Measurements from ENCODE around the gene CILP2. TPM values are rescaled to one million over a fixed set of nuclear protein-coding genes. Genes with fewer than 3 reads are reported as not detected.

Gene CILP2
- total and polyA plus RNA-seq, 7 experiments from 2014 or later: 0.27 to 0.69 (median 0.49) TPM; not detected in 1

DNA sequence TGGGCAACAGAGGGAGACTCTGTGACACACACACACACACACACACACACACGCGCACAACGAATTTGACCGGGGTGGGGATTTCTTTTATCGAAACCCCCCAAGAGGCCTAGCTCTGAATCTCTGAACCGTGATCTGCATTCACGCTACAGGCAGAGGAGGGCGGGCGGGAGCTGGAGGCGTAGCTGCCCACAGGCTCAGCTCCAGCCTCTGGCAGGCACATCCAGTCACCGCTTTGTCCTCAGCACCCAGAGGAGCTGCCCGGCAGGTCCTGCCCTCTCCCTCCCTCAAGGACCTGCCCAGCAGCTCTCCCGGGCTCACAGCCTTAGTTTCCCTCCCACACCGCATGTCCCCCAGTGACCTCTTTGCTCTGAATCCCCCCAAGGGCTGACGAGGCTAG is 20.0 kb downstream of the CILP2 start:
- no peak for ATAC-seq
- intact Hi-C loops (cut with micrococcal nuclease): no loop called here

DNA sequence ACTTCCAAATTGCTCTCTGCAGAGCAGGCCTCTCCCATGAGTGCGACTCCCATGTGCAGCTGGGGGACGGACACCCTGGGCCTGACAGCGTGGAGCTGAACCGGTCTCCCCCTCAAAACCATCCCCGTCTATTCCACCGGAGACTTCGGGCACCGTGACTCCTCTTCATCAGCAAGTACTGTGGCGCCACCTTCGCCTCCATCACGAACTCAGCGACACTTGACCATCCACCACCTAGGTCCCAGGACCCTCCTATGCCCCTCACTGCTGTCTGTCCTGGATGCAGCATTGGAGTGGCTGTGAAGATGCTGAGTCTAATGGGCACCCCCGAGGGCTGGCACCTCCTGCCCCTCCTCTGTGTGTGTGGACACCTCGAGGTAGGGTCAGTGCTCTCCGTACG is 20.6 kb downstream of the CILP2 start:
- Histone ChIP-seq H3K9me3 (ENCODE audit: control insufficient read depth in 2 of 3, low read length in 3 of 3) (no peaks in the 10 kb centered on the region), H3K27ac (ENCODE audit: low read depth, low read length) (no peak overlapping the region), H3K4me1 (ENCODE audit: control insufficient read depth in 2 of 2, insufficient read depth in 2 of 2, low read length in 2 of 2) (peaks cover 0 to 18% of the 10 kb centered on the region in 2 donors), H3K36me3 (ENCODE audit: control insufficient read depth in 2 of 3, insufficient read depth in 3 of 3, low read length in 3 of 3) (peaks cover 0 to 4% (median 0%) of the 10 kb centered on the region in 3 experiments), H3K4me3 (ENCODE audit: low read length) (no peak overlapping the region), H3K27me3 (ENCODE audit: control insufficient read depth in 2 of 2, insufficient read depth in 2 of 2, low read length in 2 of 2) (no peaks in the 10 kb centered on the region)
- no peak for ATAC-seq
- no peaks in the 10 kb centered on the region for H3K27me3 Mint-ChIP-seq
- POLR2A ChIA-PET: interaction anchor here (0.7 to 4.7 kb wide), 3 partner anchors 17 to 67 kb away, joined by 3 to 22 read pairs (median 4); no protein-coding TSS in a partner anchor
- peaks cover 24 to 40% (median 29%) of the 10 kb centered on the region in 7 donors for H3K4me1 Mint-ChIP-seq
- peak overlapping the region in 4 of 10 donors; percentile 20 to 67 (median 49) for H3K4me3 Mint-ChIP-seq
- intact Hi-C loops (cut with micrococcal nuclease): no loop called here
- H3K9me3 Mint-ChIP-seq: no peaks in the 10 kb centered on the region
- no peak for DNase-seq
- H3K27ac Mint-ChIP-seq: peak overlapping the region; percentile 35 to 89 (median 63)
- CTCF ChIA-PET: interaction anchor here (1.2 kb wide), 1 partner anchor 26 kb away, joined by 4 read pairs; no protein-coding TSS in a partner anchor
- peaks cover 0 to 28% (median 4%) of the 10 kb centered on the region in 5 donors for H3K36me3 Mint-ChIP-seq

More for the DNA sequence above, 20.0 kb downstream of the CILP2 start:
- peaks cover 0 to 18% of the 10 kb centered on the region in 2 donors for H3K4me1 ChIP-seq (ENCODE audit: control insufficient read depth in 2 of 2, insufficient read depth in 2 of 2, low read length in 2 of 2)
- H3K4me1 Mint-ChIP-seq: peaks cover 23 to 40% (median 28%) of the 10 kb centered on the region in 7 donors
- no peaks in the 10 kb centered on the region for H3K27me3 ChIP-seq (ENCODE audit: control insufficient read depth in 2 of 2, insufficient read depth in 2 of 2, low read length in 2 of 2)
- no peaks in the 10 kb centered on the region for H3K9me3 Mint-ChIP-seq
- H3K27ac Mint-ChIP-seq: peak overlapping the region in 6 of 9 donors; percentile 30 to 89 (median 64)
- H3K27ac ChIP-seq (ENCODE audit: low read depth, low read length): no peak overlapping the region
- DNase-seq: no peak
- H3K4me3 Mint-ChIP-seq: no peak overlapping the region
- CTCF ChIA-PET: interaction anchor here (1.2 kb wide), 1 partner anchor 26 kb away, joined by 4 read pairs; no protein-coding TSS in a partner anchor
- peaks cover 0 to 4% (median 0%) of the 10 kb centered on the region in 3 experiments for H3K36me3 ChIP-seq (ENCODE audit: control insufficient read depth in 2 of 3, insufficient read depth in 3 of 3, low read length in 3 of 3)
- H3K27me3 Mint-ChIP-seq: no peaks in the 10 kb centered on the region
- POLR2A ChIA-PET: interaction anchor here (0.7 to 4.7 kb wide), 4 partner anchors 17 to 106 kb away, joined by 3 to 22 read pairs (median 4); partner anchors contain the start of gene ATP13A1
- no peaks in the 10 kb centered on the region for H3K9me3 ChIP-seq (ENCODE audit: control insufficient read depth in 2 of 3, low read length in 3 of 3)
- peaks cover 0 to 27% (median 4%) of the 10 kb centered on the region in 5 donors for H3K36me3 Mint-ChIP-seq
- H3K4me3 ChIP-seq (ENCODE audit: low read length): no peak overlapping the region

DNA sequence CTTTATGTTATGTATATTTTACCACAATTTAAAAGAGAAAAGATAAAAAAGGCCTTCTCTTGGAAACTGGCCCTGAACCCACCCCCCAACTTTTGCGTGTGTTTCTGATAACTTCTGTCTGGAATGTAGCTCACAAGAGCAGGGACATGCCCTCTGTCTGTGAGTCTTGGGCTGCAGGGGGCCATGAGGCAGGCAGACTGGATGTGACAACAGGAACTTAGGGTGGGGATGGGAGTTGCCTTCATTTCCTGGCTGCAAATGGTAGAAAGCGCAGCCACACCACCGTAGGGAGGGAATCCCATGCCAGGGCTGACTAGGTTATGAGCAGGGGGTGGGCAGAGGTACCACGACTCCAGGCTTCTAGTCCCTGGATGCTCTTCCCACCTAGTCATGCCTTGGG is 21.9 kb downstream of the CILP2 start:
- no peak overlapping the region for H3K27ac ChIP-seq (ENCODE audit: low read depth, low read length)
- no peaks in the 10 kb centered on the region for H3K27me3 ChIP-seq (ENCODE audit: control insufficient read depth in 2 of 2, insufficient read depth in 2 of 2, low read length in 2 of 2)
- Mint-ChIP-seq H3K9me3 (no peaks in the 10 kb centered on the region), H3K36me3 (peaks cover 0 to 38% (median 6%) of the 10 kb centered on the region in 5 donors), H3K4me1 (peaks cover 20 to 40% (median 29%) of the 10 kb centered on the region in 7 donors), H3K27me3 (no peaks in the 10 kb centered on the region), H3K4me3 (peak overlapping the region; percentile 29 to 72 (median 53)), H3K27ac (peak overlapping the region; percentile 62 to 88 (median 81))
- POLR2A ChIA-PET: interaction anchor here (0.8 to 2.1 kb wide), 14 partner anchors 11 to 261 kb away, joined by 3 to 14 read pairs (median 4); partner anchors contain the start of genes GMIP, PBX4 and ZNF506
- CTCF ChIA-PET: interaction anchor here (0.8 to 2.0 kb wide), 6 partner anchors 8 to 46 kb away, joined by 3 to 9 read pairs (median 4); no protein-coding TSS in a partner anchor
- intact Hi-C loops (cut with micrococcal nuclease): no loop called here
- DNase-seq (peak in 4 of 9 donors; percentile 37 to 41 (median 40)), ATAC-seq (no peak)
- no peak overlapping the region for H3K4me3 ChIP-seq (ENCODE audit: low read length)
- peaks cover 0 to 10% (median 0%) of the 10 kb centered on the region in 3 experiments for H3K36me3 ChIP-seq (ENCODE audit: control insufficient read depth in 2 of 3, insufficient read depth in 3 of 3, low read length in 3 of 3)
- H3K9me3 ChIP-seq (ENCODE audit: control insufficient read depth in 2 of 3, low read length in 3 of 3): no peaks in the 10 kb centered on the region
- peaks cover 0 to 18% of the 10 kb centered on the region in 2 donors for H3K4me1 ChIP-seq (ENCODE audit: control insufficient read depth in 2 of 2, insufficient read depth in 2 of 2, low read length in 2 of 2)

DNA sequence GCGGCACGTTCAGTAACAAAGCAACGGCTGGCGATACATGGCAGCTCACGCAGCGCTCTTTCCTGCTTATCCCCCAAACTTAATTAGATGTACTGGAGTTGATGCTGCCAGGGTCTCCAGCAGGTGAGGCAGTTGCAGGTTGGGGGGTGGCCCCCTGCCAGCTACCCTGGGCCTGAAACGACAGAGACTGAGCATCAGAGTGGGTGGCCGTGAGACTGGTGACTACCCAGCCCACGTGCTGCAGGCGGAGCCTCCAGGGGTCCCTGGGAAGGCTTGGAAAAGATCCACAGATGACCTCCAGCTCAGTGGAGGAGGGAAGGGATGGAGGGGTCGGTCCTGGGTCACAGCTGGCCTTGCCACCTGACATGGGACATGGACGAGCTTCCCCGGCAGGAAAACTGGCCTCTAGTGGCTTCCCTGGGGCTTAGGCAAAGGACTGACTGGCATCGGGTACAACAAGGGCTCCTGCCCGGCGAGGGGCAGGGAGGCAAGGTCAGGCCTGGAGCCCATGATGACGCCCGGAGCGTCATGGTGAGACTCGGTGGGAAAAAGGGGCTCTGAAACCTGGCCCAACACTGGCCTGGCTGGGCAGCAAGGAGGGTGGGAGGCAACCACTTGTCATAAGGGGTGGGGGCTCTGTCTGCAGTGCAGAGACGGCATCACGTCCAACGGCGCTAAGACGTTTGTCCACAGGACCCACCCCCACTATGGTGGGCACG is 24.0 kb downstream of the CILP2 start:
- Mint-ChIP-seq H3K4me1 (peaks cover 20 to 40% (median 29%) of the 10 kb centered on the region in 7 donors), H3K9me3 (no peaks in the 10 kb centered on the region), H3K4me3 (no peak overlapping the region), H3K27ac (peak overlapping the region in 7 of 9 donors; percentile 29 to 63 (median 48)), H3K36me3 (peaks cover 0 to 45% (median 10%) of the 10 kb centered on the region in 5 donors), H3K27me3 (no peaks in the 10 kb centered on the region)
- Histone ChIP-seq H3K9me3 (ENCODE audit: control insufficient read depth in 2 of 3, low read length in 3 of 3) (no peaks in the 10 kb centered on the region), H3K27ac (ENCODE audit: low read depth, low read length) (no peak overlapping the region), H3K4me3 (ENCODE audit: low read length) (no peak overlapping the region), H3K27me3 (ENCODE audit: control insufficient read depth in 2 of 2, insufficient read depth in 2 of 2, low read length in 2 of 2) (no peaks in the 10 kb centered on the region), H3K36me3 (ENCODE audit: control insufficient read depth in 2 of 3, insufficient read depth in 3 of 3, low read length in 3 of 3) (peaks cover 0 to 19% (median 0%) of the 10 kb centered on the region in 3 experiments), H3K4me1 (ENCODE audit: control insufficient read depth in 2 of 2, insufficient read depth in 2 of 2, low read length in 2 of 2) (peaks cover 0 to 18% of the 10 kb centered on the region in 2 donors)
- DNase-seq (no peak), ATAC-seq (no peak)
- intact Hi-C loops (cut with micrococcal nuclease): loop anchor here in 1 of 2 donors (2.0 kb wide), 2 partner anchors 29 to 37 kb away; no protein-coding TSS in a partner anchor
- ChIA-PET CTCF (interaction anchor here (1.8 kb wide), 1 partner anchor 82 kb away, joined by 8 read pairs; the partner anchor contains the start of gene GMIP), POLR2A (interaction anchor here (0.5 to 0.9 kb wide), 4 partner anchors 21 to 158 kb away, joined by 3 to 5 read pairs (median 3); partner anchors contain the start of gene ZNF101)

DNA sequence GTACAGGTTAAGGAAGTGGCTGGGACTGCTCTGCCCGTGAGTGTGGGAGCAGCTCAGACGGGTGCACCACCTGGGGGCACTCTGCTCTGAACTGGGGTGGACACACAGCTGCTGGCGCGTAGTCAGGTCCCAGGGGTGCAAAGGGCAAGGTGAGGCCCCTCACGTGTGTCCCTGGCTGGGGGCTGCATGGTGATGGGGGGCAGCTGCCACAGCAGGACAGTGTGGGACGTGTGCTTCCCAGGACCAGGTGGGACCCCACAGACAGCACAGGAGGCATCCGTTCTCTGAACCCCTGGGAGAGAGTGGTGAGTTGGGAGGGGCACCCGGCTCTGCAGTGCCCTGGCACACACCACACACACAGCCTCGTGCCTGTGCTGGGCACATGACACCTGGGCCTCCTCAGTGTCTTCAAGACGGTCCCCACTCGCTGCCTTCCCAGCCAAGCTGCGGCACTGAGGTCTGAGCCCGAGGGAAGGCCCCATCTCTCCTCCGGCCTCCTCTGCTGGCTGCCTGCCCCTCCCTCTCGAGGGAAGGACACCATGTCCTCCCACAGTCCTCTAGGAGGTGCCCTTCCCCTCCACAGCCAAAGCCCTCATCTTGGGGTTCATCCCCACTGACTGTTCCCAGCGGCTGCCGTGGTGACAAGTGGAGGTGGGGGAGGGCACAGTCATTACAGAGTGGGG is 24.7 kb downstream of the CILP2 start:
- Histone ChIP-seq H3K27me3 (ENCODE audit: control insufficient read depth in 2 of 2, insufficient read depth in 2 of 2, low read length in 2 of 2) (no peaks in the 10 kb centered on the region), H3K4me1 (ENCODE audit: control insufficient read depth in 2 of 2, insufficient read depth in 2 of 2, low read length in 2 of 2) (peaks cover 0 to 18% of the 10 kb centered on the region in 2 donors), H3K4me3 (ENCODE audit: low read length) (no peak overlapping the region), H3K36me3 (ENCODE audit: control insufficient read depth in 2 of 3, insufficient read depth in 3 of 3, low read length in 3 of 3) (peaks cover 0 to 26% (median 0%) of the 10 kb centered on the region in 3 experiments), H3K27ac (ENCODE audit: low read depth, low read length) (no peak overlapping the region), H3K9me3 (ENCODE audit: control insufficient read depth in 2 of 3, low read length in 3 of 3) (no peaks in the 10 kb centered on the region)
- peak in 7 of 9 donors; percentile 28 to 61 (median 46) for DNase-seq
- intact Hi-C loops (cut with micrococcal nuclease): loop anchor here in 1 of 2 donors (1.0 to 2.0 kb wide), 7 partner anchors 28 to 396 kb away; partner anchors contain the start of genes GMIP, LPAR2 and PBX4
- ChIA-PET POLR2A (interaction anchor here (0.5 to 0.9 kb wide), 3 partner anchors 21 to 159 kb away, joined by 3 to 5 read pairs (median 3); partner anchors contain the start of gene ZNF101), CTCF (interaction anchor here (1.0 kb wide), 1 partner anchor 105 kb away, joined by 3 read pairs; no protein-coding TSS in a partner anchor)
- Mint-ChIP-seq H3K9me3 (no peaks in the 10 kb centered on the region), H3K27me3 (no peaks in the 10 kb centered on the region), H3K27ac (peak overlapping the region; percentile 36 to 78 (median 52)), H3K4me1 (peaks cover 20 to 40% (median 29%) of the 10 kb centered on the region in 7 donors), H3K4me3 (peak overlapping the region in 1 of 10 donors; percentile 13), H3K36me3 (peaks cover 3 to 47% (median 10%) of the 10 kb centered on the region in 5 donors)
- peak; percentile 81 for ATAC-seq

Measured in naive thymus-derived CD4-positive, alpha-beta T cell (primary cell).